NK-92 treated with Interleukin-12 subunit alpha and Interleukin-12 subunit beta, amount 100 ng/mL, for 24 hours (cell line): ENCODE data around the gene SNX3.
"Not testable (repeated sequence)": the region's sequence is repeated elsewhere in the genome, so short reads cannot be mapped to it uniquely, and the experiment has no call there.

ENCODE experiments used
- DNase-seq: peaks from one replicate; lab custom pipeline; 2025; lab: John Stamatoyannopoulos, UW

SNX3 gene

DNA sequence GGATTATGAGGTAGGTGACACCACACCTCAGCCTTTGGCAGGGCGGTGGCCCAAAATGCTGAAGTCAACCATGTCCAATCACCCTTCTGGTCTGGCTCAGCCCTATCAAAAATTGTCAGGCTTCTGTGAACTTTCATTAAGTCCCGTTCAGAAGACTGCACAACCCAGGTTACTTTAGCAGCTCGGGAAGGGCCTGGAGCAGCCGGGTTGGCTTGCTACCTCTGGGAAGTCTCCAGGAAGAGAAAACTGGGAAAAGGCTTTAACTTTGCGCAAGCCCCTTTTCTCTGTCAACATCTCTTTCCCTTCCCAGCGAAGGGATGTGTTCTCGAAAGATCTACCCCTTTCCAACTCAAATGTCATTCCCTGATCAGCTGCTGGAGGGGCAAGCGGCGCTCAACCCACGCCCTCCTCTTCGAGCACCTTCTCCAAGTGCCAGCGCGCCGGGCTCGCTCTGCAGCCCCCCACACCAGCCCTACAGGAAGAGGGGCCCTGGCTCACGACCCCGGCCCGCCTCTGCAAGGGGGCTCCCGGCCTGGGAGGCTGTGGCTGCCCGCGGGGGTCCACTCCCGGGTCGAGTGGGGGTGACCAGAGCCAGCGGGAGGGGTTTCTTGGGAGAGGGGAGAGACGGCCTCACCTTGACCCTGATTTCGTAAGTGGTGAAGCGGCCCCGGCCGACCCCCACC is 573 bp downstream of the SNX3 start:
- DNase-seq = peak; percentile 62

- no peak for DNase-seq
Measured at GRCh38 chr6:108254433-108255410, 6.1 kb downstream of the SNX3 start.

- DNase-seq = no peak
Measured at GRCh38 chr6:108253241-108253640, 7.6 kb downstream of the SNX3 start.

GRCh38 chr6:108252055-108252454 is 8.8 kb downstream of the SNX3 start:
- no peak for DNase-seq

DNA sequence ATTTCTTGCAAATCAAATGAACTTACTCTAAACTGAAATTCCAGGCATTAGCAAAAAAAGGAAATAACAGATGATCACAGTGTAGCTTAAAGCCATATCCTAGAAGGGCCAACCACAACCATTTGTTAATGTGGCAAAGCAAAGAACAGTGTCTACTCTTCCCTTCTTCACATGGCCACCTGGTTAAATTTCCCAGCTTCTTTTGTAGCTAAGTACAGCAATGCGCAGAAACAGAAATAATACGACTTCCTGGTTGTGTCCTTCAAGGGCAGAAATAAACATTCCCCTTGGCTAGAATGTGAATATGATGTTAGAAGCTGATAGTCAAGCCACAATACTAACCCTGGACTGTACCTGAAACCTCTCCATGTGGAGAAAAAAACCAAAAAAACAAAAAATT is 9.6 kb downstream of the SNX3 start:
- DNase-seq = no peak

GRCh38 chr6:108250240-108250866 is 10.5 kb downstream of the SNX3 start:
- DNase-seq = no peak

DNA sequence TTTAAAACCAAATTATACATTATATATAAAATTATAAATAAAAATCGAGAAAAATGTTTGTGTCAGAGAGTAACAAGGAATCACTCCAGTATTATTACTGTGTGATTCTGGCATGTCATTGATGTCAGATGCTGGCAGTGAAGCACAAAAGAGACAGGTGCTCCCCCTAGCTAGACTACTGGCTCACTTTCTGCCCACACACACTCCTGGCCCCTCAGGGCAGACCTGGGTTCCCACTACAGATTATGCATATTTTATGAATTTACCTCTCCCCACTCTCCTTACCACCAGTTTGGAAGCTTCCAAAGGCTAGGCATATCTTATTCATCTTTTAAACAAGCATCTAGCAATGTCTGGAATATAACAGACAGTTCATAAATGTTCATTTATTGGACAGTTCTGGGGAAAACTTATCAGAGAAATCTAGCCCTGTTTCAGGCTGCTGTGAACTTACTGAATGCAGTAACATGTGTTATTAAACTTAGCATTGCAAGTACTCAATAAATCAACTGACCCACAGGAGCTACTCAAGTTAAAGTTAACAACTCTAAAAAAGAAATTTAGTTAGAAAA is 12.8 kb downstream of the SNX3 start:
- DNase-seq = no peak

DNA sequence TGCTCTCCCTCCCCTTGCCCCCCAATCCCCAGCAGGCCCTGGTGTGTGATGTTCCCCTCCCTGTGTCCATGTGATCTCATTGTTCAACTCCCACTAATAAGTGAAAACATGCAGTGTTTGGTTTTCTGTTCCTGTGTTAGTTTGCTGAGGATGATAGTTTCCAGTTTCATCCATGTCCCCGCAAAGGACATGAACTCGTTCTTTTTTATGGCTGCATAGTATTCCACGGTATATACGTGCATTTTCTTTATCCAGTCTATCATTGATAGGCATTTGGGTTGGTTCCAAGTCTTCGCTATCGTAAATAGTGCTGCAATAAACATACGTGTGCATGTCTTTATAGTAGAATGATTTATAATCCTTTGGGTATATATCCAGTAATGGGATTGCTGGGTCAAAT is 15.7 kb downstream of the SNX3 start:
- not testable (repeated sequence) for DNase-seq

- no peak for DNase-seq
Measured at GRCh38 chr6:108243836-108244235, 17.0 kb downstream of the SNX3 start.

GRCh38 chr6:108242721-108243120 is 18.1 kb downstream of the SNX3 start:
- DNase-seq = no peak

GRCh38 chr6:108242259-108242658 is 18.6 kb downstream of the SNX3 start:
- no peak for DNase-seq

DNA sequence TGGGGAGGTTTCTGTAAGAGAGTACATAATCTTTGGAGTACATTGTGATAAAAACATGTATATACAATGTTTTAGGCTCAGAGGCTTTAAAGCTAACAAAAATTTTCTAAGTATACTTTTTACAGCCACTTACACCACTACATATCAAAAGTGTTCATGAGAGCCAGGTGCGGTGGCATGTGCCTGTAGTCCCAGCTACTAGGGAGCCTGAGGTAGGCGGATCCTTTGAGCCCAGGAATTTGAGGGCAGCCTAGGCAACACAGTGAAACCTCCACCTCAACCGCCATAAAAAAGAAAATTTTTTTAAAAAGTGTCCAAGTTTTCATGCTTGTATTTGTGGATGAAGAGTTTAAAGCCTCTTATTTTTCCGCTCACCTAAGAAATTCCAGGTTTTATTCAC is 22.5 kb downstream of the SNX3 start:
- no peak for DNase-seq

DNA sequence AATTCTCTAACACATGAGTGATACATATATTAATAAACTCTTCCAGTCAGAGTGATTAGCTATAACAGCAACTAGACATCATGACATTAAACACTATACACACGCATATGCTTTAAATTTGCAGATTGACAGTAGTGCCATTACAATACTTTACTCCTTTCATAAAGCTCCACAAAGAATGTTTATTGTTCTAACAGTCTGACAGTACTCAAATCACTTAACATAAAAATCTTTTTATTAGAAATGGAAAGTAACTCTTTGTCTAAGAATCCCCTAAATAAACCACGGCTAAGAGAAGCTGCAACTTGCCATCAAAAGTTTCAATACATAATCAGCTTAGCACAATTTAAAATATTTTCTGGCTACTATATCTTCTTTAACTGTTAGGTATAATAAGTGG is 24.0 kb downstream of the SNX3 start:
- no peak for DNase-seq

- DNase-seq = no peak
Measured at GRCh38 chr6:108235127-108235526, 25.7 kb downstream of the SNX3 start.

DNA sequence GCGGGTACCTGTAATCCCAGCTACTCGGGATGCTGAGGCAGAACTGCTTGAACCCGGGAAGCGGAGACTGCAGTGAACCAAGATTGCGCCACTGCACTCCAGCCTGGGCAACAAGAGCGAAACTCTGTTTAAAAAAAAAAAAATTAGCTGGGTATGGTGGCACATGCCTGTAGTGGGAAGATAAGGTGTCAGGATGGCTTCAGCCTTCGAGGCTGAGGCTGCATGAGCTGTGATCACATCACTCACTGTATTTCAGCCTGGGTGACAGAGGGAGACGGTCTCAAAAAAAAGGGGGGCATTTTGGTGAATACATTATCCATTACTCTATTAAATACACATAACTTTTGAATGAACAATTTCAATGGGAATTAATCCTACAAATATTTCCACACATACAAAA is 32.4 kb downstream of the SNX3 start:
- DNase-seq = no peak

DNA sequence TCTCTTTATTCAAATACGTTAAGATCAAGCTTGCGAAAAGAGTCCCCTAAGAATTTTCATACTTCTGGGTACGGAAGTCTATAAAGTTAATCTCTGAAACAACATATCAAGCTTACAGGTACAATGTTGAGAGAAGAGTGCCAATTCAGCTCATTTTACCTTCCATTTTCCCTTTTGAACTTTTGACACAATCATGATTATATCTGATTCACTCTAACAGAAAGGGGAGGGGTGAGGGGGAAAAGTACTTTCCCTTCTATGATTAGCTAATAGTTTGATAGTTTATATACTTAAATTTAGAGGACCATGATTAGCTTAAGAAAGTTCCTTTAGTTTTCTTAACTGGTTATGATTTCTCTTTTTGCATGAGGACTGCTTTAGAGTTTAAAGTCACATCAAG is 33.5 kb downstream of the SNX3 start:
- no peak for DNase-seq

DNA sequence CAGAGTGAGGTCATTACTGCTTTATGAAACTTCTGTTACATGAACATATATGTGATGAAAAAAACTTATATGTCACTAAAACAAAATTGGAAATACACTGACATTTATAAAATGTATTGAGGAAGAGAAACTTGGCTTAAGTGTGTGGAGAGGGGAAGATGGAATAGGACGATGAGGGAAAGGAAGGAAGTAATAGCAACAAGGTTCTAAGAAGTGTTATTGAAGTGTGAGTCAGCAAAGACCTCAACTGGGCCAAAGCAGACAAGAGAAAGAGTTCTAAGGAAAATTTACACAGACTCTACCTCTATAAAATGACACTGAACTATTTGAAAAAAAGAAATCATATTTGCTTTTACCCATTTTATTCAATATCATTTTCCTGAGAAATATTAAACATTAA is 38.3 kb downstream of the SNX3 start:
- DNase-seq = no peak

GRCh38 chr6:108222064-108222463 is 38.8 kb downstream of the SNX3 start:
- no peak for DNase-seq

DNA sequence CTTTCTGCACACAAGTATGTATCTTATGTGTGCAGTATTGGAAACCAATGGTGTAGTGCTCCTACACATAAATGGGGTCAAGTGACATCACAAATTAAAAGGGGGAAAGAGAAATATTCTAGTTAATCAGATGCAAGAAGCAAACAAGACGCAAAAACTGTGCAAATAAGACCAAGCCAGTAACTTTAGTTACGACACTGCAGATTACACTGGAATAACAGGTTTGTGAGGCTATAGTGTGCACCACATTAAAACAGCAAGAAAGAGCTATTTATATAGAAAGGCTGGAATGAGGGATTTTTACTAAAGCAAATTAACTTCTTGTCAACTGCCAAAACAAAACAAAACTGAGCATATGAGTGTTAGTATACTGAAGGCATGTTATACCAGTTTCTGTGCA is 49.2 kb downstream of the SNX3 start:
- DNase-seq = no peak

- DNase-seq = no peak
Measured at GRCh38 chr6:108210556-108210955, 50.3 kb downstream of the SNX3 start.

- no peak for DNase-seq
Measured at GRCh38 chr6:108209738-108210137, 51.1 kb downstream of the SNX3 start.

- DNase-seq = no peak
Measured at GRCh38 chr6:108207013-108207412, 53.8 kb downstream of the SNX3 start.
